Testis (tissue), 2 donors: ENCODE measurements around the gene ASB2.

Experiments used
- CTCF ChIP-seq, 3 experiments: fragments of 450-650 bp in 2 of 3; fragments of 200-600 bp in 1 of 3; sonication (generic) in 1 of 3; IDR thresholded peaks; one replicate each; pipeline ENCODE4 v1.5.1; 2016 to 2019; ENCODE audit warnings: antibody characterized with exemption in 3 of 3, mild to moderate bottlenecking in 2 of 3, moderate library complexity in 1 of 3
- POLR2A ChIP-seq: fragments of 450-650 bp; IDR thresholded peaks from one replicate; pipeline ENCODE4 v1.6.1; 2017; ENCODE audit warnings: antibody characterized with exemption, mild to moderate bottlenecking, moderate library complexity

- TF ChIP-seq CTCF (IDR thresholded peaks at IDR 0.05) (no peak), POLR2A (no peak)
These were observed 14.8 kb upstream of the ASB2 start for GRCh38 chr14:93991212-93991611.
